Breast epithelium (tissue), 3 donors: ENCODE measurements around the gene CNOT2.

ENCODE experiments used
- POLR2A ChIP-seq: fragments of 450-650 bp; IDR thresholded peaks from one replicate; pipeline ENCODE4 v1.6.1; 2016; ENCODE audit warnings: antibody characterized with exemption, mild to moderate bottlenecking, moderate library complexity
- POLR2AphosphoS5 ChIP-seq, 3 donors: sonication (generic); formaldehyde crosslinking; IDR thresholded peaks; one replicate each; pipeline ENCODE4 v1.6.1; 2017; ENCODE audit warnings: antibody characterized with exemption in 3 of 3
- TF ChIP-seq, protein P1 (sequence below), 3 donors: fragments of 450-650 bp; IDR thresholded peaks; one replicate each; pipeline ENCODE4 v1.5.1; 2016 to 2017; ENCODE audit warnings: antibody characterized with exemption in 3 of 3, mild to moderate bottlenecking in 3 of 3, moderate library complexity in 3 of 3

- TF ChIP-seq, protein P1, sequence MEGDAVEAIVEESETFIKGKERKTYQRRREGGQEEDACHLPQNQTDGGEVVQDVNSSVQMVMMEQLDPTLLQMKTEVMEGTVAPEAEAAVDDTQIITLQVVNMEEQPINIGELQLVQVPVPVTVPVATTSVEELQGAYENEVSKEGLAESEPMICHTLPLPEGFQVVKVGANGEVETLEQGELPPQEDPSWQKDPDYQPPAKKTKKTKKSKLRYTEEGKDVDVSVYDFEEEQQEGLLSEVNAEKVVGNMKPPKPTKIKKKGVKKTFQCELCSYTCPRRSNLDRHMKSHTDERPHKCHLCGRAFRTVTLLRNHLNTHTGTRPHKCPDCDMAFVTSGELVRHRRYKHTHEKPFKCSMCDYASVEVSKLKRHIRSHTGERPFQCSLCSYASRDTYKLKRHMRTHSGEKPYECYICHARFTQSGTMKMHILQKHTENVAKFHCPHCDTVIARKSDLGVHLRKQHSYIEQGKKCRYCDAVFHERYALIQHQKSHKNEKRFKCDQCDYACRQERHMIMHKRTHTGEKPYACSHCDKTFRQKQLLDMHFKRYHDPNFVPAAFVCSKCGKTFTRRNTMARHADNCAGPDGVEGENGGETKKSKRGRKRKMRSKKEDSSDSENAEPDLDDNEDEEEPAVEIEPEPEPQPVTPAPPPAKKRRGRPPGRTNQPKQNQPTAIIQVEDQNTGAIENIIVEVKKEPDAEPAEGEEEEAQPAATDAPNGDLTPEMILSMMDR (IDR thresholded peaks at IDR 0.05), result no peak
- TF ChIP-seq POLR2A, result no peak
- no peak for TF ChIP-seq POLR2AphosphoS5 (IDR thresholded peaks at IDR 0.05)
These were observed 6.2 kb upstream of the CNOT2 start for GRCh38 chr12:70236990-70237389.
